GM23248 (cell line): ENCODE results near the gene WFIKKN2.

ENCODE experiments used
- EZH2 ChIP-seq: fragments of 200-600 bp; sonication (generic); IDR thresholded peaks from 2 replicates; pipeline ENCODE4 v1.6.1; 2018; ENCODE audit warnings: antibody characterized with exemption, mild to moderate bottlenecking; ENCODE audit not compliant: insufficient read depth, poor library complexity, severe bottlenecking
- EZH2phosphoT487 ChIP-seq: fragments of 200-600 bp; sonication (generic); IDR thresholded peaks from 2 replicates; pipeline ENCODE4 v1.6.1; 2018; ENCODE audit warnings: antibody characterized with exemption, moderate library complexity, mild to moderate bottlenecking, low read depth; ENCODE audit not compliant: insufficient read depth

DNA sequence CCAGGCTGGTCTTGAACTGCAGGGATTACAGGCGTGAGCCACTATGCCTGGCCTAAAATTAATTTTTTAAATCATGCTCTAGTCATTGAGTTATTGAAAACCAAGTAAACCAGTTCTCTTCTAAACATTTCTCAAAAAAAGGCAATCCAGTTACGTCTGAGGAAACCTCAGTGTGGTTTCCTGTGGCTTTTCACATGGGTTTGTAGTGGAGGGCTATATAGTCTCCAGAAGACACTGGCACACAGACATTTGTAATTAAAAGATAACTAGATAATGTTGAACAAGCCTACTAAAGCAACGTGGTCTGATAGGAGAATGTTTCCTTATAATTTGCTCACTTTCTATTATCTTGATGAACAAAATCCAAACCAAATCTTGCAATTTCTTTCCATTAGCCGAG lies 36.0 kb downstream of the WFIKKN2 start:
- no peak for TF ChIP-seq EZH2phosphoT487
- TF ChIP-seq EZH2: no peak
